Panc1 (cell line): ENCODE data around the gene SLC25A41. TPM values are rescaled to one million over a fixed set of nuclear protein-coding genes. Genes with fewer than 3 reads are reported as not detected.

ENCODE experiments used
- ATAC-seq: fragments of 200-7000 bp; cut with Tn5 transposase; 2 replicates; pipeline ENCODE4 v1.9.1; 2020; ENCODE audit warnings: mild to moderate bottlenecking, moderate library complexity
- BruUV-seq: library from RNA; stranded (reverse); fragments of 400-500 nt; replicated peaks from 2 replicates; lab custom pipeline; 2021; lab: Mats Ljungman, UMichigan
- CTCF ChIA-PET: fragments of 300-600 bp; sonication (Branson Sonifier 250); formaldehyde crosslinking; loops from one replicate; lab custom pipeline; 2022; ENCODE audit warnings: antibody characterized with exemption; lab: Charles Lee
- POLR2A ChIA-PET: fragments of 300-600 bp; sonication (Branson Sonifier 250); formaldehyde crosslinking; loops from one replicate; lab custom pipeline; 2022; ENCODE audit warnings: antibody characterized with exemption; lab: Charles Lee
- DNase-seq: peaks from one replicate; pipeline ENCODE4 v3.0.0-alpha.2; 2010; ENCODE audit warnings: low read depth, low spot score
- H3K27ac ChIP-seq: 2 replicates; pipeline ENCODE4 v1.5.1; 2011; ENCODE audit warnings: mild to moderate bottlenecking, low read length, inconsistent platforms
- H3K27me3 ChIP-seq: fragments of 200-500 bp; sonication (Bioruptor generic); 2 replicates; pipeline ENCODE4 v1.6.0; 2014; ENCODE audit warnings: low read length, inconsistent platforms; ENCODE audit not compliant: control insufficient read depth, insufficient read depth
- H3K36me3 ChIP-seq: fragments of 200-500 bp; sonication (Bioruptor generic); 2 replicates; pipeline ENCODE4 v1.5.1; 2014; ENCODE audit warnings: inconsistent platforms, mild to moderate bottlenecking, low read length, moderate library complexity; ENCODE audit not compliant: control insufficient read depth, insufficient read depth
- H3K4me1 ChIP-seq: 2 replicates; pipeline ENCODE4 v1.5.1; 2011; ENCODE audit warnings: inconsistent platforms, mild to moderate bottlenecking, low read length, moderate library complexity; ENCODE audit not compliant: control insufficient read depth, insufficient read depth
- H3K4me3 ChIP-seq, 2 experiments: 2 replicates each; pipeline ENCODE4 v1.5.1; 2011 to 2012; ENCODE audit warnings: low read depth in 2 of 2, low read length in 2 of 2, mild to moderate bottlenecking in 2 of 2, inconsistent platforms in 1 of 2, moderate library complexity in 1 of 2
- H3K9me3 ChIP-seq: fragments of 200-500 bp; sonication (Bioruptor generic); 2 replicates; pipeline ENCODE4 v1.5.1; 2014; ENCODE audit warnings: low read depth, mild to moderate bottlenecking, inconsistent platforms, low read length, moderate library complexity; ENCODE audit not compliant: control insufficient read depth, insufficient read depth
- CTCF ChIP-seq: fragments of 450-650 bp; IDR thresholded peaks from 2 replicates; pipeline ENCODE4 v1.5.1; 2017; ENCODE audit warnings: mild to moderate bottlenecking
- POLR2AphosphoS5 ChIP-seq: IDR thresholded peaks from 2 replicates; pipeline ENCODE4 v1.6.1; 2012; ENCODE audit warnings: mild to moderate bottlenecking, low read depth, low read length, moderate library complexity
- REST ChIP-seq, 2 experiments: IDR thresholded peaks; 2 replicates each; pipeline ENCODE4 v1.6.1; 2011 to 2012; ENCODE audit warnings: low read depth in 2 of 2, control low read depth in 1 of 2, low read length in 1 of 2, mild to moderate bottlenecking in 1 of 2, moderate library complexity in 1 of 2; ENCODE audit not compliant: insufficient read depth in 1 of 2
- SIN3A ChIP-seq: IDR thresholded peaks from 2 replicates; pipeline ENCODE4 v1.6.1; 2012; ENCODE audit warnings: low read depth, mild to moderate bottlenecking, low read length, moderate library complexity, borderline replicate concordance; ENCODE audit not compliant: insufficient read depth
- TCF7L2 ChIP-seq: IDR thresholded peaks from 2 replicates; pipeline ENCODE4 v1.6.1; 2011; ENCODE audit warnings: mild to moderate bottlenecking, low read depth, low read length, inconsistent platforms
- in situ Hi-C: cut with HindIII; loops from 2 replicates; pipeline ENCODE4 v1.10.0; 2016; ENCODE audit warnings: low sequenced_read_pairs, low pct_unique_long_range_greater_than_20kb
- intact Hi-C: fragments of 100-400 bp; cut with micrococcal nuclease; formaldehyde crosslinking; loops from one replicate; pipeline ENCODE4 v1.10.0; 2022; ENCODE audit not compliant: unreplicated experiment
- total RNA-seq: library from RNA; stranded (reverse); gene quantifications from one replicate; pipeline ENCODE4 v1.2.1, GENCODE V29; 2021; ENCODE audit not compliant: unreplicated experiment

The SLC25A41 gene
- total RNA-seq, 1 experiment from 2014 or later, result 0.21 TPM

DNA sequence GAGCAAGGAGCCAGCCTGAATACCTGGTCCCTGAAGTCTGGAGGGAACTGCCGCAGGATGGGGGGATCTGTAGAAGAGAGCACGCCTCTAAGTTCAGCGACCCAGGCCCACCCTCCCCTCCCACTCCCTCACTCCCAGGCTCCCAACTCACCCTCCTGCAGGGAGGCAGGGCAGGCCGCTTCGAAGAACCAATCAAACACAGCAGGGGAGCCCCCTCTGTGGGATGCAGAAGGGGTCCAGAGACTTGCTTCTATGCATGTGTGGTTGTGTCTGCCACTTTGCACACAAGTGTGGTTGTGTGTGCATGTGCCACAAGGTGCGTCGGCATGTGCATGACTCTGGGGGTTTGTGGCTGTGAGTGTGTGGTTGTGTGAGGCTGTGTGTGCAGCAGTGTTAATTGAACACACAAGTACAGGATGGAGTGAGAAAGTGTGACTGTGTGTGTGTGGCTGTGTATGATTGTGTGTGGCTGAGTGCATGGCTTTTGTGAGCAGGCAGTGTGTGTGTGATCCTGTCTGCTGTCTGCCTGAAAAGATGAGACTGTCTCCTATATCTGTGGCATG is 46.4 kb upstream of the SLC25A41 start:
- intact Hi-C loops, result no loop called here
- H3K4me3 ChIP-seq, result no peak overlapping the region
- no peak for DNase-seq
- no peak for ATAC-seq
- H3K27me3 ChIP-seq, result no peaks in the 10 kb centered on the region
- no peak overlapping the region for H3K27ac ChIP-seq
- no TSS peak for BruUV-seq
- TF ChIP-seq REST (IDR thresholded peaks at IDR 0.05; ENCODE audit: insufficient read depth in 1 of 2, low read depth in 2 of 2, low read length in 1 of 2) (no peak), POLR2AphosphoS5 (no peak), TCF7L2 (no peak), CTCF (no peak), SIN3A (no peak)
- no peaks in the 10 kb centered on the region for H3K9me3 ChIP-seq
- no peaks in the 10 kb centered on the region for H3K4me1 ChIP-seq
- in situ Hi-C loops, result no loop called here
- no peaks in the 10 kb centered on the region for H3K36me3 ChIP-seq
- ChIA-PET POLR2A (no interaction called here), CTCF (no interaction called here)

GRCh38 chr19:6478815-6479214 is 45.3 kb upstream of the SLC25A41 start:
- intact Hi-C loops (no loop called here), in situ Hi-C loops (no loop called here)
- H3K4me3 ChIP-seq, result no peak overlapping the region
- no peaks in the 10 kb centered on the region for H3K36me3 ChIP-seq
- TF ChIP-seq POLR2AphosphoS5, result no peak
- TF ChIP-seq REST (IDR thresholded peaks at IDR 0.05; ENCODE audit: insufficient read depth in 1 of 2, low read depth in 2 of 2, low read length in 1 of 2), result no peak
- TF ChIP-seq TCF7L2, result no peak
- TF ChIP-seq SIN3A, result no peak
- no peak for TF ChIP-seq CTCF
- no TSS peak for BruUV-seq
- CTCF ChIA-PET, result no interaction called here
- POLR2A ChIA-PET, result no interaction called here
- no peak overlapping the region for H3K27ac ChIP-seq
- no peak for ATAC-seq
- DNase-seq, result no peak
- H3K4me1 ChIP-seq, result no peaks in the 10 kb centered on the region
- H3K9me3 ChIP-seq, result no peaks in the 10 kb centered on the region
- H3K27me3 ChIP-seq, result no peaks in the 10 kb centered on the region
